NCI-H1436 (cell line): ENCODE data around the gene SAMD4A.

Experiments
- DNase-seq: peaks from one replicate; lab custom pipeline; 2025; lab: John Stamatoyannopoulos, UW

SAMD4A gene

GRCh38 chr14:54836231-54836630 lies 269.3 kb downstream of the SAMD4A start:
- DNase-seq, result no peak

DNA sequence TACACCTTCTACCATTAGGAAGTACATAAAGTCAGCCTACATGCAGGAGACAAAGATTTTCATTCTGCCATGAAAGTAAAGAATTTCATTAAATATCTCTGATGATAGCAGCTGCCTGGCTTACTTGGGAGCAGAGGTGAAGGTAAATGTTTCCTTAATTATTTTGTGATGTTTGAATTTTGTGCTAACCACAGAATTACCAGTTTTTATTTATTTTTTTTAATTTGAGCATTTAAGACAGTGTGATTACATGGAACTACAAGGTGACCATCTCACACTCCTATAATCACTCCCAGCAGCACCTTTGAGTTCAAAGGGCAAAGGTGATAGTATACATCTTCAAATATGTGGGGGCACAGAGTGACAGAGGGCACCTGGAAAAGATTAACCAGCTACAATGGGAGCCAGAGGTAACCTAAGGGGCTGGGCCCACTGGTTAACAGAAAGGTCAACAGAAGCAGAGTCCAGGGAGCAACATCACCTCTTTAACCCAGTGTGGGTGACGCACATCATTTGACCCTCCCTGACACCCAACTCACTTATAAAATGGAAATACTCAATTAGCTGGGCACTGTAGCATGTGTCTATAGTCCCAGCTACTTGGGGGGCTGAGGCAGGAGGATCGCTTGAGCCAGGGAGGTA lies 270.7 kb downstream of the SAMD4A start:
- no peak for DNase-seq

GRCh38 chr14:54838931-54839512 lies 272.1 kb downstream of the SAMD4A start:
- DNase-seq, result no peak

DNA sequence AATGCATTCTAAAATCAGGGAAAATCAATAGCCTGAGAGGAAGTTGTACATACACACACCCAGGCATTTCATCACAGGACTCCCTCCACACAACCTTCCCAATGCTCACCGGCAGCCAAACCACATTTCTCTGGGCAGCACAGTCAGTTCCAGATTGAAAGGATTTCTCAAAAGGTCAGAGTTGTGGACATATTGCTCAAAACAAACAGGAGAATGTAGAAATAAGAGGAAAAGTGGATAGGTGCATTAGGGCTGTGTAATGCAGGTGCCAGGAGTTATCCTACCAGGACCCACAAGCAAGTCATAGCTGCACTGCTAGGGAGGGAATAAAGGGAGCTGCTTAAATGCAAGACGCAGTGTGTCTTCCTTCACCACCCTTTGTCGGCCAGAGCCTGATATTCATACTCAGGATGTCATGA lies 272.8 kb downstream of the SAMD4A start:
- no peak for DNase-seq

DNA sequence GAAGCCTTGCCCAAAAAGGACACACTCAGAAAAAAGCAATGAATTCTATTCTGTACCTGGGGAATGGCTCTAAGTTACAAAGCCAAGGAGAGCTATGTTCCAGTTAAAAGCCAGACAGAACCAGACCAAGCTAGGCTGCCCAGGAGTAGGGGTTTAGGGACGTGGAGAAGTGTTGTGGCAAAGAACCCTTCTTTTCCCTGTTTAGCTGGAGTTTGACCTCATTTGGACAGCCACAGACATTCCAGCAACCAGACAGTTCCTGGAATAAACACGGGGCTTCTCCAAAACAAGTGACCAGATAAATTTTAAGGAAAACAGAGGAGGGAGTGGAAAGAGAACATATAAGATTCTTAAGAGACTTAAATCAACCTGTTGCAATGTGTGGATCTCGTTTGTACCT lies 273.4 kb downstream of the SAMD4A start:
- no peak for DNase-seq

DNA sequence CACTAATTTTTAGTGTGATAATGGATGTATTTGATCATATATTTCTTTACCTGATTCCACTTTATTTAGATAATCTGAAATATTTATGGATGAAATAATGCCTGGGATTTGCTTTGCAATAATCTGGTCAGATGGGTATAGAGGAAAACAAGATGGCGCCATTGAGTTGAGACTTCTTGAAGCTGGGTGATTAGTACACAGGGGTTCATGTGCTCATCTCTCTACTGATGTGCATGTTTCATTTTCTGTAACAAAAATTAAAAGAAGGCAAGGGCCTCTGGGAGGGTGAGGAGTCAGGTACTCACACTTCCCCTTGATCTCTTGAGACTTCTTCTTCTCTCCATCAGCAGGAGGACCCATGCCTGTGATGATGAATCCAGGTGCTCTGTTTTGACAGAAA lies 273.9 kb downstream of the SAMD4A start:
- no peak for DNase-seq
